SK-N-MC (cell line): ENCODE measurements around the gene ZFY.
"Not testable (repeated sequence)": the region's sequence is repeated elsewhere in the genome, so short reads cannot be mapped to it uniquely, and the experiment has no call there.

ENCODE experiments used
- DNase-seq: peaks from one replicate; pipeline ENCODE4 v3.0.0-alpha.2; 2011; ENCODE audit warnings: low read depth, low spot score
- H3K27ac ChIP-seq: fragments of 200-600 bp; sonication (generic); 2 replicates; pipeline ENCODE4 v1.5.1; 2016; ENCODE audit warnings: mixed run types
- H3K36me3 ChIP-seq: fragments of 200-600 bp; sonication (generic); 2 replicates; pipeline ENCODE4 v1.6.1; 2017; ENCODE audit warnings: antibody characterized with exemption, low read length, mixed read lengths; ENCODE audit not compliant: insufficient read depth
- H3K4me3 ChIP-seq: fragments of 200-600 bp; sonication (generic); 2 replicates; pipeline ENCODE4 v1.5.1; 2016
- H3K9ac ChIP-seq: fragments of 200-600 bp; sonication (generic); 2 replicates; pipeline ENCODE4 v1.8.0; 2017; ENCODE audit warnings: mixed run types, mixed read lengths; ENCODE audit not compliant: insufficient read length
- H3K9me3 ChIP-seq: fragments of 200-600 bp; sonication (generic); 2 replicates; pipeline ENCODE4 v1.6.1; 2017; ENCODE audit warnings: low read depth, mild to moderate bottlenecking, antibody characterized with exemption, low read length, moderate library complexity, mixed read lengths
- EZH2 ChIP-seq: fragments of 200-600 bp; sonication (generic); IDR thresholded peaks from one replicate; pipeline ENCODE4 v1.6.1; 2017; ENCODE audit warnings: antibody characterized with exemption
- FOXP2 ChIP-seq: optimal IDR thresholded peaks from 2 replicates; pipeline ENCODE3; 2011; ENCODE audit warnings: mild to moderate bottlenecking, moderate library complexity; ENCODE audit not compliant: insufficient read depth; ENCODE audit errors: extremely low read length, control extremely low read depth
- POLR2AphosphoS5 ChIP-seq: IDR thresholded peaks from 2 replicates; pipeline ENCODE4 v1.6.1; 2012; ENCODE audit warnings: mild to moderate bottlenecking, low read depth, low read length, borderline replicate concordance

The ZFY gene

GRCh38 chrY:3002680-3003515 lies 67.7 kb downstream of the ZFY start:
- no peak overlapping the region for H3K9ac ChIP-seq
- TF ChIP-seq FOXP2 = no peak
- no peak for TF ChIP-seq EZH2
- no peak for TF ChIP-seq POLR2AphosphoS5
- no peak overlapping the region for H3K27ac ChIP-seq
- DNase-seq = no peak
- no peak overlapping the region for H3K4me3 ChIP-seq
- no peaks in the 10 kb centered on the region for H3K36me3 ChIP-seq
- no peaks in the 10 kb centered on the region for H3K9me3 ChIP-seq

GRCh38 chrY:3003516-3003830 lies 68.3 kb downstream of the ZFY start:
- Histone ChIP-seq H3K9ac (no peak overlapping the region), H3K9me3 (no peaks in the 10 kb centered on the region), H3K36me3 (no peaks in the 10 kb centered on the region), H3K4me3 (no peak overlapping the region), H3K27ac (no peak overlapping the region)
- DNase-seq = no peak
- no peak for TF ChIP-seq POLR2AphosphoS5
- no peak for TF ChIP-seq EZH2
- TF ChIP-seq FOXP2 = no peak

- H3K27ac ChIP-seq = no peak overlapping the region
- H3K36me3 ChIP-seq = no peaks in the 10 kb centered on the region
- TF ChIP-seq POLR2AphosphoS5 = no peak
- no peak overlapping the region for H3K9ac ChIP-seq
- H3K4me3 ChIP-seq = no peak overlapping the region
- H3K9me3 ChIP-seq = no peaks in the 10 kb centered on the region
- no peak for DNase-seq
Measured at GRCh38 chrY:3003846-3004245, 68.7 kb downstream of the ZFY start.

GRCh38 chrY:3006031-3006430 lies 70.8 kb downstream of the ZFY start:
- not testable (repeated sequence) for H3K9me3 ChIP-seq, H3K36me3 ChIP-seq, DNase-seq, H3K27ac ChIP-seq, H3K4me3 ChIP-seq, H3K9ac ChIP-seq

GRCh38 chrY:3007967-3008366 lies 72.8 kb downstream of the ZFY start:
- no peak for DNase-seq
- no peak overlapping the region for H3K27ac ChIP-seq
- no peaks in the 10 kb centered on the region for H3K36me3 ChIP-seq
- H3K9ac ChIP-seq = no peak overlapping the region
- no peak overlapping the region for H3K4me3 ChIP-seq
- TF ChIP-seq POLR2AphosphoS5 = no peak
- no peak for TF ChIP-seq EZH2
- TF ChIP-seq FOXP2 = no peak
- H3K9me3 ChIP-seq = no peaks in the 10 kb centered on the region

- Histone ChIP-seq H3K4me3 (no peak overlapping the region), H3K9me3 (no peaks in the 10 kb centered on the region), H3K27ac (no peak overlapping the region), H3K36me3 (no peaks in the 10 kb centered on the region), H3K9ac (no peak overlapping the region)
- DNase-seq = no peak
- TF ChIP-seq POLR2AphosphoS5 (no peak), EZH2 (no peak), FOXP2 (no peak)
Measured at GRCh38 chrY:3012226-3012625, 77.0 kb downstream of the ZFY start.

- Histone ChIP-seq H3K27ac (no peak overlapping the region), H3K4me3 (no peak overlapping the region), H3K9ac (no peak overlapping the region), H3K36me3 (no peaks in the 10 kb centered on the region), H3K9me3 (no peaks in the 10 kb centered on the region)
- TF ChIP-seq EZH2 = no peak
- no peak for DNase-seq
Measured at GRCh38 chrY:3016594-3016993, 81.4 kb downstream of the ZFY start.

GRCh38 chrY:3018546-3018945 lies 83.4 kb downstream of the ZFY start:
- Histone ChIP-seq H3K9ac (no peak overlapping the region), H3K9me3 (no peaks in the 10 kb centered on the region), H3K27ac (no peak overlapping the region), H3K4me3 (no peak overlapping the region), H3K36me3 (no peaks in the 10 kb centered on the region)
- no peak for DNase-seq
- TF ChIP-seq POLR2AphosphoS5 (no peak), EZH2 (no peak), FOXP2 (no peak)

GRCh38 chrY:3019584-3019983 lies 84.4 kb downstream of the ZFY start:
- H3K9me3 ChIP-seq = no peaks in the 10 kb centered on the region
- no peaks in the 10 kb centered on the region for H3K36me3 ChIP-seq
- H3K9ac ChIP-seq = no peak overlapping the region
- TF ChIP-seq EZH2 (no peak), POLR2AphosphoS5 (no peak), FOXP2 (no peak)
- no peak for DNase-seq
- no peak overlapping the region for H3K27ac ChIP-seq
- H3K4me3 ChIP-seq = no peak overlapping the region

- no peaks in the 10 kb centered on the region for H3K36me3 ChIP-seq
- no peak for DNase-seq
- TF ChIP-seq EZH2 = no peak
- TF ChIP-seq FOXP2 = no peak
- no peak for TF ChIP-seq POLR2AphosphoS5
- H3K9me3 ChIP-seq = no peaks in the 10 kb centered on the region
- no peak overlapping the region for H3K9ac ChIP-seq
- no peak overlapping the region for H3K4me3 ChIP-seq
- no peak overlapping the region for H3K27ac ChIP-seq
Measured at GRCh38 chrY:3021176-3021575, 86.0 kb downstream of the ZFY start.
